T47D (cell line): ENCODE data around the gene DENND6B.

Source experiments
- DNase-seq, 2 experiments: peaks; one replicate each; pipeline versions ENCODE4 v3.0.0 to v3.0.0-alpha.2; 2011 to 2012; ENCODE audit warnings: low read depth in 1 of 2, low spot score in 1 of 2
- JUND ChIP-seq: IDR thresholded peaks from 2 replicates; pipeline ENCODE4 v1.6.1; 2012; ENCODE audit warnings: low read depth
- in situ Hi-C: cut with HindIII; loops from 2 replicates; pipeline ENCODE4 v1.10.0; 2016; ENCODE audit warnings: low sequenced_read_pairs, low pct_unique_long_range_greater_than_20kb

Gene DENND6B

GRCh38 chr22:50309601-50309991 is 17.2 kb downstream of the DENND6B start:
- DNase-seq: no peak
- in situ Hi-C loops: no loop called here
- no peak for TF ChIP-seq JUND

- no peak for DNase-seq
- no peak for TF ChIP-seq JUND
- in situ Hi-C loops: no loop called here
Observed at GRCh38 chr22:50308986-50309600, 17.7 kb downstream of the DENND6B start.

- DNase-seq: peak in 1 of 2 experiments; percentile 80
- in situ Hi-C loops: no loop called here
- no peak for TF ChIP-seq JUND
Observed at GRCh38 chr22:50308597-50308935, 18.2 kb downstream of the DENND6B start.

- DNase-seq: no peak
- TF ChIP-seq JUND: no peak
- in situ Hi-C loops: no loop called here
Observed at GRCh38 chr22:50307890-50308596, 18.8 kb downstream of the DENND6B start.

- TF ChIP-seq JUND: no peak
- in situ Hi-C loops: no loop called here
- DNase-seq: peak in 1 of 2 experiments; percentile 91
Observed at GRCh38 chr22:50306753-50307749, 19.8 kb downstream of the DENND6B start, which contains the start of gene PLXNB2. Gene PLXNB2 (minus strand): TSS chr22:50307646. CDS start chr22:50290584, 17,062 bp downstream.

GRCh38 chr22:50305923-50306566 is 20.8 kb downstream of the DENND6B start:
- peak; percentile 82 to 96 for DNase-seq
- TF ChIP-seq JUND: no peak; the same call in 1 of the 2 replicates
- in situ Hi-C loops: no loop called here

- TF ChIP-seq JUND: no peak
- peak in 1 of 2 experiments; percentile 53 for DNase-seq
- in situ Hi-C loops: no loop called here
Observed at GRCh38 chr22:50305393-50305922, 21.4 kb downstream of the DENND6B start.

- no peak for TF ChIP-seq JUND
- in situ Hi-C loops: no loop called here
- peak in 1 of 2 experiments; percentile 81 for DNase-seq
Observed at GRCh38 chr22:50304528-50305392, 22.1 kb downstream of the DENND6B start.

GRCh38 chr22:50303848-50304527 is 22.8 kb downstream of the DENND6B start:
- no peak for TF ChIP-seq JUND
- in situ Hi-C loops: no loop called here
- peak; percentile 54 to 84 for DNase-seq

- in situ Hi-C loops: no loop called here
- TF ChIP-seq JUND: no peak
- no peak for DNase-seq
Observed at GRCh38 chr22:50303515-50303847, 23.3 kb downstream of the DENND6B start.

GRCh38 chr22:50302564-50302963 is 24.2 kb downstream of the DENND6B start:
- no peak for DNase-seq
- TF ChIP-seq JUND: no peak
- in situ Hi-C loops: no loop called here
